Activated CD8-positive, alpha-beta T cell treated with anti-CD3 and anti-CD28 coated beads, Interleukin-2, amount 10 ng/mL, durations not matched to agents 7 days and 5 days (primary cell): Measurements from ENCODE around the gene CBX5. TPM values are rescaled to one million over a fixed set of nuclear protein-coding genes. Genes with fewer than 3 reads are reported as not detected.
"Not testable (repeated sequence)": the region's sequence is repeated elsewhere in the genome, so short reads cannot be mapped to it uniquely, and the experiment has no call there.

Source experiments
- ATAC-seq: fragments of 150-1000 bp; cut with Tn5 transposase; one replicate; pipeline ENCODE4 v1.10.0; 2021; ENCODE audit warnings: moderate library complexity
- CTCF ChIA-PET: fragments of 350-600 bp; sonication (Branson Sonifier 250); formaldehyde crosslinking; loops from one replicate; lab custom pipeline; 2021; ENCODE audit warnings: antibody characterized with exemption; lab: Charles Lee
- POLR2A ChIA-PET: fragments of 350-600 bp; sonication (Branson Sonifier 250); formaldehyde crosslinking; loops from one replicate; lab custom pipeline; 2021; ENCODE audit warnings: antibody characterized with exemption; lab: Charles Lee
- DNase-seq: peaks from one replicate; pipeline ENCODE4 v3.0.0-alpha.2; 2020
- H3K27ac Mint-ChIP-seq: one replicate; pipeline ENCODE4 v1.8.0; 2021; ENCODE audit warnings: mild to moderate bottlenecking, mixed read lengths
- H3K27me3 Mint-ChIP-seq: one replicate; pipeline ENCODE4 v1.8.0; 2021; ENCODE audit warnings: low read depth, mixed read lengths
- H3K36me3 Mint-ChIP-seq: one replicate; pipeline ENCODE4 v1.8.0; 2021; ENCODE audit warnings: low read depth, mixed read lengths
- H3K4me1 Mint-ChIP-seq: one replicate; pipeline ENCODE4 v1.8.0; 2021; ENCODE audit warnings: low read depth, mixed read lengths
- H3K4me3 Mint-ChIP-seq: one replicate; pipeline ENCODE4 v1.8.0; 2021; ENCODE audit warnings: mild to moderate bottlenecking, mixed read lengths
- H3K9me3 Mint-ChIP-seq: one replicate; pipeline ENCODE4 v1.8.0; 2022; ENCODE audit warnings: mixed read lengths; ENCODE audit not compliant: insufficient read depth
- total RNA-seq, 2 experiments: library from RNA; stranded (reverse); gene quantifications; one replicate each; pipeline ENCODE4 v1.2.3, GENCODE V29; 2021

Gene CBX5
- total RNA-seq, 2 experiments from 2014 or later = 145 to 148 TPM

DNA sequence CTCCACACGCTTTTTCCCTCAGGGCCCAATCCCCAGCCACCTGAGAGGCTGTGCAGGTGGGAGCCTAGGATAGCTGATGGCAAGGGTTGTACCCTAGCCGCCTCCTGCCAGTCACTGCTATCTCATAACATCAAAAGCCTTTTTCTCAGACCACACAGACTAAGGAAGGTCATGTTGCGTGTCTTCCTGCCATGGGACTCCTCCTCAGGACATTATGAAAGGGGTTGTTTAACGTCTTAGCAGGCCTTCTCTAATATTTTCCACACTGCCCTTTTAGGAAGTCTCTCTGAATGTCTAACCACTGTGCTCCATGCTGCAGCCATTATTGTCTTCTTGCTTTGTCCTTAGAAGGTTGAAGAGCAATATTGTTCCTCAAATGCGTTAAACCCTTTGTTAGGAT, 83.5 kb downstream of the CBX5 start:
- no peak for DNase-seq
- CTCF ChIA-PET = interaction anchor here (1.5 to 10.9 kb wide), 5 partner anchors 9 to 188 kb away, joined by 3 to 248 read pairs (median 15); partner anchors contain the start of genes HOXC5, HOXC6 and HOXC8
- no peaks in the 10 kb centered on the region for H3K36me3 Mint-ChIP-seq

GRCh38 chr12:54195737-54196347, 84.1 kb downstream of the CBX5 start:
- Mint-ChIP-seq H3K27ac (no peak overlapping the region), H3K9me3 (no peaks in the 10 kb centered on the region), H3K4me3 (no peak overlapping the region), H3K27me3 (peaks cover 65% of the 10 kb centered on the region), H3K36me3 (no peaks in the 10 kb centered on the region), H3K4me1 (peaks cover 6% of the 10 kb centered on the region)
- DNase-seq (no peak), ATAC-seq (no peak)
- ChIA-PET POLR2A (no interaction called here), CTCF (interaction anchor here (1.6 to 10.9 kb wide), 5 partner anchors 10 to 188 kb away, joined by 5 to 248 read pairs (median 15); partner anchors contain the start of genes HOXC5, HOXC6 and HOXC8)

More for the DNA sequence above, 83.5 kb downstream of the CBX5 start:
- H3K27ac Mint-ChIP-seq = no peak overlapping the region
- no peak for ATAC-seq
- H3K9me3 Mint-ChIP-seq = no peaks in the 10 kb centered on the region
- POLR2A ChIA-PET = no interaction called here
- no peak overlapping the region for H3K4me3 Mint-ChIP-seq
- H3K27me3 Mint-ChIP-seq = peaks cover 64% of the 10 kb centered on the region
- peaks cover 5% of the 10 kb centered on the region for H3K4me1 Mint-ChIP-seq

- Mint-ChIP-seq H3K36me3 (no peaks in the 10 kb centered on the region), H3K27me3 (peaks cover 65% of the 10 kb centered on the region), H3K4me3 (no peak overlapping the region), H3K9me3 (no peaks in the 10 kb centered on the region), H3K27ac (no peak overlapping the region), H3K4me1 (peaks cover 6% of the 10 kb centered on the region)
- ATAC-seq (no peak), DNase-seq (no peak)
- ChIA-PET CTCF (interaction anchor here (1.5 to 10.9 kb wide), 6 partner anchors 7 to 187 kb away, joined by 3 to 248 read pairs (median 14); partner anchors contain the start of genes HOXC5, HOXC6 and HOXC8), POLR2A (interaction anchor here (1.1 kb wide), 1 partner anchor 166 kb away, joined by 3 read pairs; no protein-coding TSS in a partner anchor)
These were observed 84.7 kb downstream of the CBX5 start for GRCh38 chr12:54195080-54195736.

DNA sequence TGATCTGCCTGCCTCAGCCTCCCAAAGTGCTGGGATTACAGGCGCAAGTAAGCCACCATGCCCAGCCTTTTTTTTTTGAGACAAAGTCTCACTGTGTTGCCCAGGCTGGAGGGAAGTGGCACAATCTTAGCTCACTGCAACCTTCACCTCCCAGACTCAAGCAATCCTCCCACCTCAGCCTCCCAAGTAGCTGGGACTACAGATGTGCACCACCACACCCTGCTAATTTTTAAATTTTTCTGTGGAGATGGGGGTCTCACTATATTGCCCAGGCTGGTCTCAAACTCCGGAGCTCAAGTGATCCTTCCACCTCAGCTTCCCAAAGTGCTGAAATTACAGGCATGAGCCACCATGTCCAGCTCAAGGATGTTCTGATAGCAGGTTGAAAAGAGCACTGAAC, 85.3 kb downstream of the CBX5 start:
- not testable (repeated sequence) for DNase-seq, H3K36me3 Mint-ChIP-seq, H3K4me3 Mint-ChIP-seq, ATAC-seq, H3K4me1 Mint-ChIP-seq, H3K9me3 Mint-ChIP-seq, H3K27ac Mint-ChIP-seq
- H3K27me3 Mint-ChIP-seq = peaks cover 66% of the 10 kb centered on the region
- POLR2A ChIA-PET = interaction anchor here (1.1 kb wide), 1 partner anchor 166 kb away, joined by 3 read pairs; no protein-coding TSS in a partner anchor
- CTCF ChIA-PET = interaction anchor here (1.5 to 10.9 kb wide), 6 partner anchors 8 to 186 kb away, joined by 3 to 248 read pairs (median 14); partner anchors contain the start of genes HOXC5, HOXC6 and HOXC8

DNA sequence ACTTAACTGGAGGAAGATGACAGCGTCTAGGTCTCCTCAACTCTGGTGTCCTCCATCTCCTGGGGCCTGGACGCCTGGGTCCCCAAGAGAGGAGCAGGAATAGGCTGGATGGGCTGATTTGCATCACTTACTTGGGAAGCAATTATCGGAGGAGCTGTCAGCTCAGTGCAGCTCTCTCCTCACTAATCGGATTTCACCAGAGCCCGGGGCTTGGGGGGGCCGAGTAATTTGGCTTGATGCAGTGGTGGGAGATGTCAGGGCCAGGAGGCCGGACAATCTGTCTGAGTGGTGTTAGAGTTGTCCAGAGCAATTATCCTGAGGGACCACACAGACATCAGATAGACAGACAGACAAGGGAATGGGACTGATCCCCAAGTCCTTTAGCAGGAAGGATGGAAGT, 86.5 kb downstream of the CBX5 start:
- Mint-ChIP-seq H3K4me3 (no peak overlapping the region), H3K36me3 (no peaks in the 10 kb centered on the region), H3K27me3 (peaks cover 60% of the 10 kb centered on the region), H3K27ac (no peak overlapping the region), H3K4me1 (peaks cover 14% of the 10 kb centered on the region), H3K9me3 (no peaks in the 10 kb centered on the region)
- POLR2A ChIA-PET = no interaction called here
- CTCF ChIA-PET = interaction anchor here (1.0 to 10.9 kb wide), 8 partner anchors 8 to 185 kb away, joined by 3 to 248 read pairs (median 32); partner anchors contain the start of genes HOXC5, HOXC6 and HOXC8
- ATAC-seq (no peak), DNase-seq (no peak)

DNA sequence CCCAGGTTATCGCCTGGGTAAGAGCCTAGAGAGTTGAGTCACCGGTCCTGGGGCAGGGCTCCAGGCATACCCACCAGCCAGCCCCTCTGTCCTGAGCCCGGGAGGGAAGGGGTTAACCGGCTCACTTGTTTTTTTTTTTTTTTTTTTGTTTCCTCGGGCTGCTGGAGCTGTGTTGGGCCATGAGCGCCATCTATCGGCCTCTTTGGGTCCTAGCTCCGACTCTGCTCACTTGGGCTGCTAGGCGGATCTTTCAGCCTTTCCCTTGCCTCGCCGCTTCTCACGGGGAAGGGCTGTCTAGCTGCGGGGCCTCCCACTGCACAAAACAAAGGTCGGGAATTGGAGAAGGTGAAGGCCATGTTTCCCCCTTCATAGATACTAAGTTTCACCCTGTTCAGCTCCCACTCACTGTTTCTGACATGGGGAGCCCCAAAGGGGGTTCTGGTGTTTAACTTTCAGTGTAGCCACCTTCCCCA, 88.3 kb downstream of the CBX5 start:
- H3K4me3 Mint-ChIP-seq = no peak overlapping the region
- peaks cover 50% of the 10 kb centered on the region for H3K27me3 Mint-ChIP-seq
- ATAC-seq (peak; percentile 66), DNase-seq (peak; percentile 85)
- peaks cover 24% of the 10 kb centered on the region for H3K4me1 Mint-ChIP-seq
- POLR2A ChIA-PET = interaction anchor here (2.2 kb wide), 1 partner anchor 159 kb away, joined by 10 read pairs; the partner anchor contains the start of gene HOXC5
- peaks cover 7% of the 10 kb centered on the region for H3K36me3 Mint-ChIP-seq
- H3K27ac Mint-ChIP-seq = no peak overlapping the region
- CTCF ChIA-PET = interaction anchor here (0.7 to 10.9 kb wide), 29 partner anchors 10 to 257 kb away, joined by 3 to 248 read pairs (median 4); partner anchors contain the start of genes HOXC4, HOXC5, HOXC6 and HOXC8
- H3K9me3 Mint-ChIP-seq = no peaks in the 10 kb centered on the region

- no peak overlapping the region for H3K27ac Mint-ChIP-seq
- POLR2A ChIA-PET = interaction anchor here (2.2 kb wide), 1 partner anchor 158 kb away, joined by 10 read pairs; the partner anchor contains the start of gene HOXC5
- peaks cover 7% of the 10 kb centered on the region for H3K36me3 Mint-ChIP-seq
- CTCF ChIA-PET = interaction anchor here (0.9 to 10.9 kb wide), 24 partner anchors 10 to 256 kb away, joined by 3 to 248 read pairs (median 4); partner anchors contain the start of genes HOXC4, HOXC5, HOXC6 and HOXC8
- no peak for DNase-seq
- ATAC-seq = no peak
- peaks cover 19% of the 10 kb centered on the region for H3K4me1 Mint-ChIP-seq
- H3K27me3 Mint-ChIP-seq = peaks cover 45% of the 10 kb centered on the region
- H3K9me3 Mint-ChIP-seq = no peaks in the 10 kb centered on the region
- no peak overlapping the region for H3K4me3 Mint-ChIP-seq
These were observed 88.8 kb downstream of the CBX5 start for GRCh38 chr12:54191126-54191525.

DNA sequence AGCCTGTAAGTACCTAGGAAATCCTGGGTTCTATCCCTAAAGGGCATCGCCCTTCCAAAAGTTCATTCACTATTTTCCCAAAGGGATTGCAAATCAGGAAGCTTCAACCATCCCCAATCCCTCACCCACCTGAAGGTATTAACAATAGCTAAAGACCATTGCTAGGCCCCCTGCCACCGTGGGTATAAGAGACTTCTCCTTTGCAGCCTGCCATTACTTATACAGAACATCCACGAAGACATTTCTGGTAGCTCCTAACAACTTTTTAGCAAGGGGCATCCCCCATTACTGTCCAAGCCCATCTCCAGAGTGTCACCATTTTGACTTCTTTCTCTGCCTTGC, 90.8 kb downstream of the CBX5 start:
- POLR2A ChIA-PET = interaction anchor here (0.7 kb wide), 1 partner anchor 156 kb away, joined by 3 read pairs; the partner anchor contains the start of gene HOXC5
- peak overlapping the region; percentile 86 for H3K4me3 Mint-ChIP-seq
- no peaks in the 10 kb centered on the region for H3K9me3 Mint-ChIP-seq
- no peak for DNase-seq
- H3K36me3 Mint-ChIP-seq = peaks cover 7% of the 10 kb centered on the region
- peak; percentile 8 for ATAC-seq
- peaks cover 19% of the 10 kb centered on the region for H3K4me1 Mint-ChIP-seq
- H3K27ac Mint-ChIP-seq = peak overlapping the region; percentile 10
- CTCF ChIA-PET = interaction anchor here (0.8 to 10.9 kb wide), 11 partner anchors 12 to 204 kb away, joined by 3 to 248 read pairs (median 11); partner anchors contain the start of genes HOXC10, HOXC4, HOXC5 and HOXC6
- peaks cover 32% of the 10 kb centered on the region for H3K27me3 Mint-ChIP-seq

DNA sequence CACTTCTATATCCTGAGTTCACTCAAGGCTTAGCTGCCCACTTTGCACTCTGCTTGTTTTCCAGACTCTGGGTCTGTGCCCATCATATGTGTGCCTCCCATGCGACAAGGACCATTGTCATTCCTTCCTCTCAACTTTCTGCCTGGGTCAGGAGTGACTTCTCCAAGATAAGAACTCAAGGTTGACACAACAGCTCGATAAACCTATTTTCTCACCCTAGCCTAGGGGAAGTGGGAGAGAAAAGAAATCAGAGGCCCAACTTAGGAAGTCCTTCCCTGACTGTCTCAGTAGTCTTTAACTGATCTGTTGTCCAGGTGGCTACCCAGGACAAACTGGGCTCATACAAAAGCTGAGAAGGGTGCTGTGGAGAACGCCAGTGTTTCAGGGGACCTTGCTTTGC, 92.8 kb downstream of the CBX5 start:
- ATAC-seq (no peak), DNase-seq (no peak)
- no peaks in the 10 kb centered on the region for H3K9me3 Mint-ChIP-seq
- ChIA-PET CTCF (interaction anchor here (0.6 to 10.9 kb wide), 5 partner anchors 14 to 201 kb away, joined by 3 to 248 read pairs (median 6); partner anchors contain the start of genes HOXC10, HOXC5 and HOXC6), POLR2A (no interaction called here)
- H3K27me3 Mint-ChIP-seq = peaks cover 14% of the 10 kb centered on the region
- H3K36me3 Mint-ChIP-seq = peaks cover 7% of the 10 kb centered on the region
- peak overlapping the region; percentile 26 for H3K4me3 Mint-ChIP-seq
- H3K27ac Mint-ChIP-seq = no peak overlapping the region
- peaks cover 19% of the 10 kb centered on the region for H3K4me1 Mint-ChIP-seq

GRCh38 chr12:54185919-54186318, 94.0 kb downstream of the CBX5 start:
- ChIA-PET POLR2A (no interaction called here), CTCF (interaction anchor here (1.4 to 1.6 kb wide), 2 partner anchors 11 to 153 kb away, joined by 6 read pairs; partner anchors contain the start of gene HOXC5)

DNA sequence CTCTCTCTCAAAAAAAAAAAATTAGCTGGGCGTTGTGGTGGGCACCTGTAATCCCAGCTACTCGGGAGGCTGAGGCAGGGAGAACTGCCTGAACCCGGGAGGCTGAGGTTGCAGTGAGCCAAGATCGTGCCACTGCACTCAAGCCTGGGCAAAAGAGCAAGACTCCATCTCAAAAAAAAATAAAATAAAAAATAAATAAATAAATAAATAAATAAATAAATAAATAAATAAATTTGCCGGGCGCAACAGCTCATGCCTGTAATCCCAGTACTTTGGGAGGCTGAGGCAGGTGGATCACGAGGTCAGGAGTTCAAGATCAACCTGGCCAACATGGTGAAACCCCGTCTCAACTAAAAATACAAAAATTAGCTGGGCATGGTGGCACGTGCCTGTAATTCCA, 94.6 kb downstream of the CBX5 start:
- DNase-seq, H3K4me3 Mint-ChIP-seq, H3K27ac Mint-ChIP-seq, ATAC-seq, POLR2A ChIA-PET, H3K27me3 Mint-ChIP-seq, H3K9me3 Mint-ChIP-seq: not testable (repeated sequence)
- H3K36me3 Mint-ChIP-seq = peaks cover 10% of the 10 kb centered on the region
- H3K4me1 Mint-ChIP-seq = peaks cover 17% of the 10 kb centered on the region
- CTCF ChIA-PET = interaction anchor here (1.4 to 1.6 kb wide), 3 partner anchors 10 to 152 kb away, joined by 3 to 6 read pairs (median 6); partner anchors contain the start of gene HOXC5

More at GRCh38 chr12:54185919-54186318, 94.0 kb downstream of the CBX5 start:
- H3K27me3 Mint-ChIP-seq = peaks cover 9% of the 10 kb centered on the region
- DNase-seq = no peak
- H3K9me3 Mint-ChIP-seq = no peaks in the 10 kb centered on the region
- peaks cover 17% of the 10 kb centered on the region for H3K4me1 Mint-ChIP-seq
- H3K36me3 Mint-ChIP-seq = peaks cover 10% of the 10 kb centered on the region
- no peak for ATAC-seq
- no peak overlapping the region for H3K4me3 Mint-ChIP-seq
- H3K27ac Mint-ChIP-seq = no peak overlapping the region
